ENCODE data around the gene INPP5J.
"Not testable (repeated sequence)": the region's sequence is repeated elsewhere in the genome, so short reads cannot be mapped to it uniquely, and the experiment has no call there.

Gene INPP5J

DNA sequence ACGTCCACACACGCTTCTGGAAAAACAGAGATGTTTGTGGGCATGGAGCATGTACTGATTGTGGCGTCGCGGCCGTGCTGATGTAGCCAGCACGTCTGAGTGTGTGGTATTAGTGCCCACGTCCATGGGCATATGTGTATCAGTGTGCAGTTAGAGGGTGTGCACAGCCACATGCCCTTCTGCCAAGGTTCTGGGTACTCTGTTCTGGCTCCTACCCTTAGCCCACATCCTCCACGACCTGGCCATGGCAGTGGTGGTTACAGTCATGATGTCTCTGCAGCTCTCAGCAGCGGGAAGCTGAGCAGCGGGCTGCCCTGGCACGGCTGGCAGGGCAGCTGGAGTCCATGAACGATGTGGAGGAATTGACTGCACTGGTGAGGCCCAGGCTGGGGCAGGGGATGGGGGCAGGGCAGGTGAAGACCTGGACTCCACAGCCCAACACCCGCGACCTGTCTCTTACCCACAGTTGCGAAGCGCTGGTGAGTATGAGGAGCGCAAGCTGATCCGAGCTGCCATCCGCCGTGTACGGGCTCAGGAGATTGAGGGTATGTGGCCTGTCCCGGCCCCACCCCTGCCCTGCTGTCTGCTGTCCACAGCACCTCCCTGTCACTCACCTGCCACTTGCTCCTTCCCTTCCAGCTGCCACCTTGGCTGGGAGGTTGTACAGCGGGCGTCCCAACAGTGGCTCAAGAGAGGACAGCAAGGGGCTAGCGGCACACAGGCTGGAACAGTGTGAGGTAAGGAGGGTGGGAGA, 34.4 kb upstream of the INPP5J start:
- DNase-seq: no peak

DNA sequence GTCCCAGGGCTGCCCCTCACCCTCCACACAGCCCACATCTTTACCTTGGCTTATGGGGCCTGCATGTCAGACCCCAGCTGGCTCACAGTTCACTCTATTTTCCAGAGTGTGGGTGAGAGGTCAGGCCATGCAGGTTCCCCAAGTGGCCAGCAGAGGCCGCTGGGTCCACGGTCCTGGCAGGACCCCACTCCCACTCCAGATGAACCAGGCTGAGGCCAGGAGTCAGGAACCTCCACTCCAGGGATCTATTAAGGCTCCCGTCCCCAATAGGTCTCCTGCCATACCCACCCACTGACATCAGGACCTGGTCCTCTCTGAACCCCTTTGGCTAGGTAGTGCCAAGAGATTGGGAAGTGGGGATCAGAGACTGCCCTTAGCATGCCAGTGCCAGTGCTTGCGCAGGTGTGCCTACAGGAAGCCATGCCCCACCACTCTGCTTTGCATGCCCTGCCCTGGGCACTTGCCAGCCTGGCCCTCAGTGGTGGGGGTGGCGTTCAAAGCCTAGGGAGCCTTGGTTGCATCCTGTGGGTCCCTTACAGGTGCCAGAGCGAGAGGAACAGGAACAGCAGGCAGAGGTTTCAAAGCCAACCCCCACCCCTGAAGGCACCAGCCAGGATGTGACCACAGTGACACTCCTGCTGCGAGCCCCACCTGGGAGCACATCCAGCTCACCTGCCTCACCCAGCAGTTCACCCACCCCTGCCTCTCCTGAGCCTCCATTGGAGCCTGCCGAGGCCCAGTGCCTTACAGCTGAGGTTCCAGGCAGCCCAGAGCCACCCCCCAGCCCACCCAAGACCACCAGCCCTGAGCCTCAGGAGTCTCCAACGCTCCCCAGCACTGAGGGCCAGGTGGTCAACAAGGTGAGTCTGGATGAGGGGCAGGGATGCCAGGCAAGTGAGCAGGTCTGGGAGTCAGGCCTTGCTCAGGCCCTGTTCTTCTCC, 33.3 kb upstream of the INPP5J start:
- DNase-seq: no peak

DNA sequence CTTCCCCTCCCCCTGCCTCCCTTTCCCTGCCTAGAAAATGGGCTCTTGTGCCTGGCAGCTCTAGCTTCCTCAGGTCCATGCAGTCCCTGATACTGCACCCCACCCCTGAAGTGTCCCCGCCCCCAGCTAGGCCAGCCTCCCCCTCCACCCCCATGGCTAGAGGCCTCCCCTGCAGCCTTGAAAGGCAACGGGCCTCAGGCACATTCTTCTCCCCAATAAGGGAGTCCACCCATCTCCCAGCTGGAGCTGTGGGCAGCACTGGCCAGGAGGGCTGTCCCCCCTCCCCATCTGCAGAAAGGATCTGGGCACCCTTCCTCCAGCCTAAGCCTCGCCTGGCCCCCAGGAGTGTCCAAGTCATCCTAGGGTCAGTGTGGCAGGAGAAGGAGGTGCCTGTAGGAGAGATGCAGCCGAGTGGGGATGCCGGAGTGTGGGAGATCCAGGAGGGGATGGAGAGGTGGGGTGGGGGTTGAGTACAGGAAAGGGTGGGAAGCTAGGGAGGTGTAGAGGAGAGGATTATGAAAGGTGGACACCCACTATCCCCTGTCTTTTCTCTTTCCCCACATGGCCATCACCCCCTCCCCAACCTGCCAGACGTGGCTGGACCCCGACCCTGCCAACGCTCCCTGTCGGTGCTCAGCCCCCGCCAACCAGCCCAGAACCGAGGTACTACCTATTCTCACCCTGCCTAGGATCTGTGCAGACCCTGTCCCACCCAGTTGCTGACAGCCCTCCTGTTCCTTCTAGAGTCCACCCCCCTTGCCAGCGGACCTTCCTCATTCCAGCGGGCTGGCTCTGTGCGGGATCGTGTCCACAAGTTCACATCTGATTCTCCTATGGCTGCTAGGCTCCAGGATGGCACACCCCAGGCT, 32.3 kb upstream of the INPP5J start:
- no peak for DNase-seq

DNA sequence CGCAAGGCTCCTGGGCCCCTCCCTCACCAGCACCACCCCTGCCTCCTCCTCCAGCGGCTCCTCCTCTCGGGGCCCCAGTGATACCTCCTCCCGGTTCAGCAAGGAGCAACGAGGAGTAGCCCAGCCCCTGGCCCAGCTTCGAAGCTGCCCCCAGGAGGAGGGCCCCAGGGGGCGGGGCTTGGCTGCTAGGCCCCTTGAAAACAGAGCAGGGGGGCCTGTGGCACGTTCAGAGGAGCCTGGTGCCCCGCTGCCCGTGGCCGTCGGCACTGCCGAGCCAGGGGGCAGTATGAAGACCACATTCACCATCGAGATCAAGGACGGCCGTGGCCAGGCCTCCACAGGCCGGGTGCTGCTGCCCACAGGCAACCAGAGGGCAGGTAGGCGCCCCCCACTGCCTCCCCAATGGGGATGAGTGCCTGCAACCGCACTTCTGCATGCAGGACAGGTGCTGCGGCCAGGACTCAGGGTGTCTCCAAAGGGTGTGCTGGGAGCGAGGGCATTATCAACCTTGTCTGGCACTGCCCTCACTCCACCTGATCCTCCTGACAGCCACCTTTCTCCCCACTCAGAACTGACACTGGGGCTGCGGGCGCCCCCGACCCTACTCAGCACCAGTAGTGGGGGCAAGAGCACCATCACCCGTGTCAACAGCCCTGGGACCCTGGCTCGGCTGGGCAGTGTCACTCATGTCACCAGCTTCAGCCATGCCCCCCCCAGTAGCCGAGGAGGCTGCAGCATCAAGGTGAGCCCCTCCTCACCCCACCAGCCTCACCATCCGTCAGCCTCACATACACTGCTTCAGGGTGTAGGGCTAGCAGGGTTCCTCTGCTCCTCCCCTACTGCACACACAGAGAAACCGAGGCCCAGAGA, 31.4 kb upstream of the INPP5J start:
- no peak for DNase-seq

- DNase-seq: no peak
These were observed 30.6 kb upstream of the INPP5J start for GRCh38 chr22:31092161-31092560.

DNA sequence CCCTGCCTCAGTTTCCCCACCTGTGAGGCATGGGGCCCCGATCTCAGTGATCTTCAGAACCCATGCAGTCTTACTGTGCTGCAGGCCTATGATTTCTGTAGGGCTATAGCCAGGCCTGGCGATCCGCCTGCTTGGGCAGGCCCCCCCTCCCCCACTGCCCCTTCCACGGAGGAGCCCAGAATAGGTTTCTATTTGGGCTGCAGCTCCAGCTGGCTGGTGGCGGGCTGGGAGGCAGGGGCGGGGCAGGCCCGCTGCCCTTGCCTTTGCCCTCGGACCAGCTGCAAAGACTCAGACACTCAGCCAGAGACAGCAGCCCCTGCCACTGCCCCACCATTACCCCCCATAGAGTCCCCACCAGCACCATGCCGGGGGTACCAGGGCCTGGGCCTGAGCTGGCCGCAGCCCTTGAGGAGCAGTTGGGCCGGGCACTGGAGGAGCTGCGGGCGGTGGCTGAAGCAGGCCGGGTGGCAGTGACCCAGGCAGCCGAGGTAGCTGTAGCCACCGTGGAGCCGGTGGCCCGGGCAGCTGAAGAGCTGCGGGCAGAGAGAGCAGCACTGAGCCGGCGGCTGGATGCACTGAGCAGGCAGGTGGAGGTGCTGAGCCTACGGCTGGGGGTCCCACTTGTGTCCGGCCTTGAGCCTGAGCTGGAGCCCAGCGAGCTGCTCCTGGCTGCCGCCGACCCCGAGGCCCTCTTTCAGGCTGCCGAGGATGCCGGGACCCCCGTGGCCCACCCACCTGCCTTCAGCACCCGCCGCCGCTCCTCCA, 29.5 kb upstream of the INPP5J start:
- DNase-seq: no peak

DNA sequence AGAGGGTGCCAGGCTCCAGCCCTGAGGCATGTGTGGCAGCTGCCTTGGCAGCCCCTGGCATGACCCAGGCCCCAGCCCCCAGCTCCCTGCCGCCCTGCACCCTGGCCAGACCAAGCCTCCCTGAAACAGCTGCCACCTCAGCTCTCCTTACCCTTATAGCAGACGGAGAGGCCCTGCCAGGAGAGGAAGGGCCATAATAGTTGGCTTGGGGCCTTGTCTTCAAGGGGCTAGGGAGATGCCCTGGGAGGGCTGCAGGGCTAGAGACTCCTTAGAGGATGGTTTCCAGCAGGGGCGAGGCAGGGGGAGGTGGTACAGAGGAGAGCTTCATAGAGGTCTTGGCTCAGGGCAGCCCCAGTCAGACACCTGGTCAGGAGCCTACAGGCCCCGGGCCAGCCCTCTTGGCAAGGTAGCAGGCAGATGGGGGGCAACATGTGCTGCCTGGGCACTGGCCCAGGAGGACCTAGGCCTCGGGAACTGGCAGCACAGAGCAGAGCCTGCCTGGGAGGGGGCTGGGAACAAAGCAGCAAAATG, 28.7 kb upstream of the INPP5J start:
- DNase-seq: no peak

GRCh38 chr22:31094741-31095140, 28.0 kb upstream of the INPP5J start:
- no peak for DNase-seq

DNA sequence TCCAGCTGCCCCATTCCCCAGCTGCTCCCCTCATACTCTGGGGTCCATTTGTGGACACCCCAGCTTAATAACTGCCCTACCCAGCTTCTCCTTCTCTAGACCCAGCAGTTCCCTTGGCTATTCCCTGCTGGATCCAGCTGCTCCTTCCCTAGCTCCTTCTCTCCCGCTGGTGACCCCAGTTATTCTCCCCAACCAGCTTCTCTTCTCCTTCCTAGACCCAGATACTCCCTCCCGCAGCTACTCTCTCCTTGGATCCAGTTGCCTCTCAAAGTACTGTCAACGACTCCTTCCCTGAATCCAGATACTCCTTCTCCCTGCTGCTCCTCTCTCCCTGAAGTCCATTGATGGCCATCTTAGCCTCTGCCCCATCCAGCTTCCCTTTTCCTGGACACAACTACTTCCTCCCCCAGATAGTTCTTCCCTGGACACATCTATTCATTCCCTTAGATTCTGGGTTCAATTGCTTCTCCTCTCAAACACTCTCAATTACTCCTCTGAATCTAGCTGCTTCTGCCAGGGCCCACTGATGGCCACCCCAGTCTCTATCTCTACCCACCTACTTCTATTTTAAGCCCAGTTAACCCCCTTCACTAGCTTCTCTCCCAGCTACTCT, 27.0 kb upstream of the INPP5J start:
- DNase-seq: no peak

DNA sequence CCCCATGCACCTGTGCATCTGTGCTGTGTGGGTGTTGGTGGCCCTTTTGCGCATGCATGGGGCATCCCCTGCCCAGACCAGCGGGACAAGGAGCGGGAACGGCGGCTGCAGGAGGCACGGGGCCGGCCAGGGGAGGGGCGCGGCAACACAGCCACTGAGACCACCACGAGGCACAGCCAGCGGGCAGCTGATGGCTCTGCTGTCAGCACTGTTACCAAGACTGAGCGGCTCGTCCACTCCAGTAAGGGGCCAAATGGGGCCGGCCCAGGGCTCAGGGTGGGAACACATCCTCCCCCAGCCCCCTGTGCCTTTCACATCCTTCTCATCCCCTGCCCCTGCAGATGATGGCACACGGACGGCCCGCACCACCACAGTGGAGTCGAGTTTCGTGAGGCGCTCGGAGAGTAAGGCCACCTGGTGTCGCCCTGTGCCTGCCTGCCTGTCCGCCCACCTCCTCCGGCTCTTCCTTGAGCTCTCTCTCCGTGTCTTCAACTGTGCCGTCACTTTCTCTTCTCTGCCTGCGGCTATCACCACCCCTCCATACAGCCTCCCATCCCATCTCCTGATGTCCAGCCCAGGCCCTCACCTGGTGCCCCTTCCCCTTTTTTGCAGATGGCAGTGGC, 26.0 kb upstream of the INPP5J start:
- no peak for DNase-seq

DNA sequence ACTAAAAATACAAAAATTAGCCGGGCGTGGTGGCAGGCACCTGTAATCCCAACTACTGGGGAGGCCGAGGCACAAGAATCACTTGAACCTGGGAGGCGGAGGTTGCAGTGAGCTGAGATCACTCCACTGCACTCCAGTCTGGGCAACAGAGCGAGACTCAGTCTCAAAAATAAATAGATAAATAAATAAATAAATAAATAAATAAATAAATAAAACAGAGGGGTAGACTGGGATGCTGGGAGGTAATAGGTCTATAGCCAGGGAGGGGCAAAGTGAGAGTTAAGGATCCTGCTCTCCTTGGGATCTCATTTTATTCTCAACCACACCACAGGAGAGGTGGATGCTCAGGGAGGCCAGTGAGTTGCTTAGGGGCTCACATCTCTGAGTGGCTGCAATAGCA, 25.2 kb upstream of the INPP5J start:
- DNase-seq: not testable (repeated sequence)

GRCh38 chr22:31097941-31098631, 24.7 kb upstream of the INPP5J start:
- no peak for DNase-seq

- DNase-seq: no peak
These were observed 24.1 kb upstream of the INPP5J start for GRCh38 chr22:31098632-31099110.

DNA sequence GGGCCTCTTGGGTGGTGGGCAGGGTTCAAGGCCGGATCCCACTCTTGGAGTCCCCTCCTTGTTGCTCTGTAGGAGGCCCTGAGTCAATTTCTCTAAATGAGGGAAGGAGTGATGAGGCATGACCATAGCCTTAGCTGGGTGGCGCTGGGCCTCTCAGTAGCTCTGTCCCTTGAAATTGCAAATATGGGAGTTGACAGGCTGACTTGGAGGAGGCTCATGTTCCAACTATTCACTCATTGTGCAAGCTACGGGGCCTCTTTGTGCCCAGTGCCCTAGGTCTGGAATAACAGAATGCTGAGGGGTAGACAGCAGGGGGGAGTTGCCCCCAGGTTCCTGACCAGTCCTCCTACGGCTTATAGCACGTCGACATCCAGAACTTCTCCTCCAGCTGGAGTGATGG, 23.4 kb upstream of the INPP5J start:
- DNase-seq: no peak

DNA sequence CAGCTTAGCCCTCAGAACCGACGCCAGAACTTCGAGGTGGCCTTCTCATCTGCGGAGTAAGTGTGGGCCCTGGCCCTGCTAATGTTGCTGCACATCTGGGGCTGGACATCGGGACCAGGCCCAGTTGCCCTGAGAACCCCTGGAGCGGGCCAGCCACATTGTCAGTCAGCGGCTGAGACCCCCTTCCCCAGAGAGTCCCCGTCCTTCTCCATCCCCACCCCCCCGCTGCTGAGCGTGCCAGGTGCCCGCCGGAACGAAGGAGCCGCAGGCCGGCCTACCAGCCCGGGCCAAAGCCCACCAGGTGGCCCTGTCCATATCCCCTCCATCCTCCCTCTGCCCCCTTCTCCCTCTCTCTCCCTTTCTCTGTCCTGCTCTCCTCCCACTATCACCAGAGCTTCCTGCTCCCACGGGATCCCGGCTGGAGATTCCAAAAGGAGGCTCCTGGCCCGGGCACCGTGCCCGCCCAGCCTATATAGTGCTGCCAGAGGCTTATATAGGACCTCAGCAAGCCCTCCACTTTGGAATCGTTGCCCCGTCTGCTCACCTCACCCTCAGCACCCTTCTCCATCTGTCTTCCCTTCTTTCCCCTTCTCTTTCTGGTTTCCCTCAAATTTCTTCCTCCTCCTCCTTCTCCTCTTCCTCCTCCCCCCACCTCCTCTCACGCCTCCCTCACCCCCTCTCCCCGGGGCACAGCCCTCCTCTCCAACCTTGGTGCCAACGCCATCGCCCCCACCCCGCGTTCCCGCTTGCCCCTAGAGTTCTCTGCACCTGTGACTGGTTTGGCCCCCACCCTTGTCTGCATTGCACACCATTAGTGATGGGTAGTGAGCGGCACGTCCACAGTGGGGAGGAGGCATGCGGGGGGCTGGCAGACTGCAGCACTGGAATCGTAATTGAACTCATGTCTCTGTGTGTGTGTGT, 22.7 kb upstream of the INPP5J start:
- DNase-seq: no peak

DNA sequence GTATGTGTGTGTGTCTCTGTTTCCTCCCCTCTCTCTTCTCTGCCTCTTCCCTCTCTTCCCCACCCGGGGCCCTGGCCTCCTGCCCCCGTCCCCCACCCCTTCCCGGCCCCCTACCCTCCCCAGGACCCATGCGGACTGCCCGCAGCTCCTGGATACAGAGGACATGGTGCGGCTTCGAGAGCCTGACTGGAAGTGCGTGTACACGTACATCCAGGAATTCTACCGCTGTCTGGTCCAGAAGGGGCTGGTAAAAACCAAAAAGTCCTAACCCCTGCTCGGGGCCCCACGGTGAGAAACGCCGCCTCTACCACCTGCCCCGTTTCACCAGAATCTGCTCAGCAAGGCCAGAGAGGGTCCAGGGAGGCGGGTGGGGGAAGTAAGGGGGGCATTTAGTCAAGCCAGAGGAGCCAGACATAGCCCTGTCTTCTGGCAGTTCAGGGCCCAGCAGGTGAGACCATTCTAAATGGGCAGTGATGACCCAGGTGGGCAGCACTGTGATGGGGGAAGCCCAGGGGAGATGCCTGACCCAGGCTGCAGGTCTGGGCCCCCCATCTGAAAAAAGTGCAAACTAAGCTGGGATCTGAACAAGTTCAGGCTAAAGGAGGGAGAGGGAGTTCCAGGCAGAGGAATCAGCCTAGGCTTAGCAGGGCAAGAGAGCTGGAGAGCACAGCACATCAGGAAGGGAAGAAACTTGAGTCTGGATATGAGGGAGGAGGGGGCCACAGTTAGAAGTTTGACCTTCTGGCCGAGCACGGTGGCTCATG, 21.8 kb upstream of the INPP5J start:
- DNase-seq: no peak

DNA sequence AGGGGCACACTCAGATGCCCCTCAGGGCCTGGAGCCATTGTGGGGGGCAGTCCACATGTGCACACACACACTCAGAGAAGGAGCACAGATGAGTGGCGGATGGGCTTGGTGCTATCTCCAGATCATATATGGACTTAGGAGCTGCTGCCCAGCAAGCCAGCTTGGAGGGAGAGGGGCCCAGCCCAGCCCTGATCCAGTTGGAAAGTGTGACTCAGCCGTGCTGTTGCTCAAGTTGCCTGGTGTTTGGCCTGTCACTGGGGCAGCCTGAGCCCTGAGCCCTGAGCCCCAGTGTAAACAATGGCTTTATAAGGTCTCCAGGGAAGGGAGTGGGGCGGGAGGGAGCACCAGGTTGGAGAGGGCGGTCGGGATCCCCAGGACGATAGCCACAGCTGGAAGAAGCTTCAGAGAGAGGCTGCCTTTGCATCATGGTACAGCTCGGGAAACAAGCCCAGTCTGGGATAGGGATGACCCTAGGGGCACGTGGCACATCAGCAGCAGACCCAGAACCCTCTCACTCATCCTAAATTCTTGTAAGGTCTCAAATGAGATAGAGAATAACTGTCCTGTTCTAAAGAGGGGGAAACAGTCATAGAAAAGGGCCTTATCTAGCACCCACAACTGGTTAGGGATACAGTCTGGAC, 20.2 kb upstream of the INPP5J start:
- DNase-seq: no peak
